Measurements from ENCODE around the gene SCFD2. TPM values are rescaled to one million over a fixed set of nuclear protein-coding genes. Genes with fewer than 3 reads are reported as not detected.

The SCFD2 gene
- total and polyA plus RNA-seq, 2 donors = 5.0 to 12.1 TPM

- H3K27me3 ChIP-seq (ENCODE audit: control insufficient read depth in 2 of 2, insufficient read depth in 1 of 2, low read length in 1 of 2) = no peaks in the 10 kb centered on the region
- H3K27ac ChIP-seq (ENCODE audit: low read depth in 1 of 2, low read length in 1 of 2) = no peak overlapping the region
- no peak overlapping the region for H3K4me3 ChIP-seq (ENCODE audit: low read length in 2 of 2)
- H3K4me1 ChIP-seq (ENCODE audit: control insufficient read depth in 2 of 2, insufficient read depth in 2 of 2, low read length in 2 of 2) = peaks cover 0 to 4% of the 10 kb centered on the region in 2 donors
- no peak for DNase-seq (ENCODE audit: low read depth in 6 of 9, low spot score in 9 of 9)
- 98% methylated on average over 3 of the region's 3 CpGs for WGBS
- no peaks in the 10 kb centered on the region for H3K36me3 ChIP-seq (ENCODE audit: control insufficient read depth in 2 of 2, insufficient read depth in 2 of 2, low read length in 1 of 2)
- no peaks in the 10 kb centered on the region for H3K9me3 ChIP-seq (ENCODE audit: control insufficient read depth in 2 of 2, insufficient read depth in 1 of 2, low read length in 1 of 2)
These were observed 515.3 kb downstream of the SCFD2 start for GRCh38 chr4:52850406-52851124.

GRCh38 chr4:52848254-52848653 is 517.6 kb downstream of the SCFD2 start:
- H3K27ac ChIP-seq (ENCODE audit: low read depth in 1 of 2, low read length in 1 of 2) = no peak overlapping the region
- no peaks in the 10 kb centered on the region for H3K36me3 ChIP-seq (ENCODE audit: control insufficient read depth in 2 of 2, insufficient read depth in 2 of 2, low read length in 1 of 2)
- H3K4me1 ChIP-seq (ENCODE audit: control insufficient read depth in 2 of 2, insufficient read depth in 2 of 2, low read length in 2 of 2) = peaks cover 0 to 2% of the 10 kb centered on the region in 2 donors
- no peaks in the 10 kb centered on the region for H3K27me3 ChIP-seq (ENCODE audit: control insufficient read depth in 2 of 2, insufficient read depth in 1 of 2, low read length in 1 of 2)
- H3K4me3 ChIP-seq (ENCODE audit: low read length in 2 of 2) = no peak overlapping the region
- 90% methylated on average over 6 of the region's 6 CpGs for WGBS
- no peak for DNase-seq (ENCODE audit: low read depth in 6 of 9, low spot score in 9 of 9)
- no peaks in the 10 kb centered on the region for H3K9me3 ChIP-seq (ENCODE audit: control insufficient read depth in 2 of 2, insufficient read depth in 1 of 2, low read length in 1 of 2)

GRCh38 chr4:52846502-52846901 is 519.4 kb downstream of the SCFD2 start:
- no peaks in the 10 kb centered on the region for H3K27me3 ChIP-seq (ENCODE audit: control insufficient read depth in 2 of 2, insufficient read depth in 1 of 2, low read length in 1 of 2)
- H3K27ac ChIP-seq (ENCODE audit: low read depth in 1 of 2, low read length in 1 of 2) = no peak overlapping the region
- 94% methylated on average over 2 of the region's 2 CpGs for WGBS
- H3K9me3 ChIP-seq (ENCODE audit: control insufficient read depth in 2 of 2, insufficient read depth in 1 of 2, low read length in 1 of 2) = no peaks in the 10 kb centered on the region
- no peak overlapping the region for H3K4me3 ChIP-seq (ENCODE audit: low read length in 2 of 2)
- H3K4me1 ChIP-seq (ENCODE audit: control insufficient read depth in 2 of 2, insufficient read depth in 2 of 2, low read length in 2 of 2) = peaks cover 0 to 2% of the 10 kb centered on the region in 2 donors
- no peaks in the 10 kb centered on the region for H3K36me3 ChIP-seq (ENCODE audit: control insufficient read depth in 2 of 2, insufficient read depth in 2 of 2, low read length in 1 of 2)
- no peak for DNase-seq (ENCODE audit: low read depth in 6 of 9, low spot score in 9 of 9)

- H3K9me3 ChIP-seq (ENCODE audit: control insufficient read depth in 2 of 2, insufficient read depth in 1 of 2, low read length in 1 of 2) = no peaks in the 10 kb centered on the region
- H3K4me1 ChIP-seq (ENCODE audit: control insufficient read depth in 2 of 2, insufficient read depth in 2 of 2, low read length in 2 of 2) = peaks cover 0 to 2% of the 10 kb centered on the region in 2 donors
- H3K27me3 ChIP-seq (ENCODE audit: control insufficient read depth in 2 of 2, insufficient read depth in 1 of 2, low read length in 1 of 2) = no peaks in the 10 kb centered on the region
- DNase-seq (ENCODE audit: low read depth in 6 of 9, low spot score in 9 of 9) = no peak
- H3K4me3 ChIP-seq (ENCODE audit: low read length in 2 of 2) = no peak overlapping the region
- H3K27ac ChIP-seq (ENCODE audit: low read depth in 1 of 2, low read length in 1 of 2) = no peak overlapping the region
- 99% methylated on average over 2 of the region's 2 CpGs for WGBS
- no peaks in the 10 kb centered on the region for H3K36me3 ChIP-seq (ENCODE audit: control insufficient read depth in 2 of 2, insufficient read depth in 2 of 2, low read length in 1 of 2)
These were observed 521.3 kb downstream of the SCFD2 start for GRCh38 chr4:52844596-52844995.

GRCh38 chr4:52843958-52844357 is 521.9 kb downstream of the SCFD2 start:
- Histone ChIP-seq H3K36me3 (ENCODE audit: control insufficient read depth in 2 of 2, insufficient read depth in 2 of 2, low read length in 1 of 2) (no peaks in the 10 kb centered on the region), H3K27me3 (ENCODE audit: control insufficient read depth in 2 of 2, insufficient read depth in 1 of 2, low read length in 1 of 2) (no peaks in the 10 kb centered on the region), H3K9me3 (ENCODE audit: control insufficient read depth in 2 of 2, insufficient read depth in 1 of 2, low read length in 1 of 2) (no peaks in the 10 kb centered on the region), H3K27ac (ENCODE audit: low read depth in 1 of 2, low read length in 1 of 2) (no peak overlapping the region), H3K4me1 (ENCODE audit: control insufficient read depth in 2 of 2, insufficient read depth in 2 of 2, low read length in 2 of 2) (peaks cover 0 to 2% of the 10 kb centered on the region in 2 donors), H3K4me3 (ENCODE audit: low read length in 2 of 2) (no peak overlapping the region)
- peak in 1 of 9 donors; percentile 15 for DNase-seq (ENCODE audit: low read depth in 6 of 9, low spot score in 9 of 9)
- WGBS = 60% methylated on average over 3 of the region's 3 CpGs

- no peak overlapping the region for H3K27ac ChIP-seq (ENCODE audit: low read depth in 1 of 2, low read length in 1 of 2)
- no peak for DNase-seq (ENCODE audit: low read depth in 6 of 9, low spot score in 9 of 9)
- H3K4me1 ChIP-seq (ENCODE audit: control insufficient read depth in 2 of 2, insufficient read depth in 2 of 2, low read length in 2 of 2) = peaks cover 0 to 2% of the 10 kb centered on the region in 2 donors
- H3K36me3 ChIP-seq (ENCODE audit: control insufficient read depth in 2 of 2, insufficient read depth in 2 of 2, low read length in 1 of 2) = no peaks in the 10 kb centered on the region
- H3K27me3 ChIP-seq (ENCODE audit: control insufficient read depth in 2 of 2, insufficient read depth in 1 of 2, low read length in 1 of 2) = no peaks in the 10 kb centered on the region
- H3K4me3 ChIP-seq (ENCODE audit: low read length in 2 of 2) = no peak overlapping the region
- H3K9me3 ChIP-seq (ENCODE audit: control insufficient read depth in 2 of 2, insufficient read depth in 1 of 2, low read length in 1 of 2) = peaks cover 0 to 3% of the 10 kb centered on the region in 2 donors
- WGBS = 91% methylated on average over 2 of the region's 2 CpGs
These were observed 522.5 kb downstream of the SCFD2 start for GRCh38 chr4:52843351-52843750.

- H3K4me3 ChIP-seq (ENCODE audit: low read length in 2 of 2) = no peak overlapping the region
- peaks cover 0 to 2% of the 10 kb centered on the region in 2 donors for H3K4me1 ChIP-seq (ENCODE audit: control insufficient read depth in 2 of 2, insufficient read depth in 2 of 2, low read length in 2 of 2)
- 93% methylated on average over 3 of the region's 3 CpGs for whole genome bisulfite sequencing
- peaks cover 0 to 3% of the 10 kb centered on the region in 2 donors for H3K9me3 ChIP-seq (ENCODE audit: control insufficient read depth in 2 of 2, insufficient read depth in 1 of 2, low read length in 1 of 2)
- H3K36me3 ChIP-seq (ENCODE audit: control insufficient read depth in 2 of 2, insufficient read depth in 2 of 2, low read length in 1 of 2) = no peaks in the 10 kb centered on the region
- no peaks in the 10 kb centered on the region for H3K27me3 ChIP-seq (ENCODE audit: control insufficient read depth in 2 of 2, insufficient read depth in 1 of 2, low read length in 1 of 2)
- H3K27ac ChIP-seq (ENCODE audit: low read depth in 1 of 2, low read length in 1 of 2) = no peak overlapping the region
- DNase-seq (ENCODE audit: low read depth in 6 of 9, low spot score in 9 of 9) = no peak
These were observed 523.1 kb downstream of the SCFD2 start for GRCh38 chr4:52842792-52843191.

GRCh38 chr4:52841682-52842456 is 524.0 kb downstream of the SCFD2 start:
- Histone ChIP-seq H3K27ac (ENCODE audit: low read depth in 1 of 2, low read length in 1 of 2) (no peak overlapping the region), H3K36me3 (ENCODE audit: control insufficient read depth in 2 of 2, insufficient read depth in 2 of 2, low read length in 1 of 2) (no peaks in the 10 kb centered on the region), H3K4me3 (ENCODE audit: low read length in 2 of 2) (no peak overlapping the region), H3K9me3 (ENCODE audit: control insufficient read depth in 2 of 2, insufficient read depth in 1 of 2, low read length in 1 of 2) (peaks cover 0 to 3% of the 10 kb centered on the region in 2 donors), H3K4me1 (ENCODE audit: control insufficient read depth in 2 of 2, insufficient read depth in 2 of 2, low read length in 2 of 2) (no peaks in the 10 kb centered on the region), H3K27me3 (ENCODE audit: control insufficient read depth in 2 of 2, insufficient read depth in 1 of 2, low read length in 1 of 2) (no peaks in the 10 kb centered on the region)
- WGBS = 91% methylated on average over 18 of the region's 18 CpGs
- no peak for DNase-seq (ENCODE audit: low read depth in 6 of 9, low spot score in 9 of 9)
